GM12872 (cell line): ENCODE data around the gene MT1G.

Experiments used
- CTCF ChIP-seq: IDR thresholded peaks from 3 replicates; pipeline ENCODE4 v1.5.1; 2011; ENCODE audit warnings: low read depth, mild to moderate bottlenecking, low read length, moderate library complexity; ENCODE audit not compliant: insufficient read depth

MT1G gene

GRCh38 chr16:56708525-56709442 is 40.9 kb upstream of the MT1G start:
- TF ChIP-seq CTCF, result no peak

- no peak for TF ChIP-seq CTCF
These were observed 35.0 kb upstream of the MT1G start for GRCh38 chr16:56702836-56703235.

- no peak for TF ChIP-seq CTCF
These were observed 33.7 kb upstream of the MT1G start for GRCh38 chr16:56701534-56701933.

GRCh38 chr16:56700631-56701030 is 32.8 kb upstream of the MT1G start:
- TF ChIP-seq CTCF, result no peak

GRCh38 chr16:56700195-56700594 is 32.3 kb upstream of the MT1G start:
- no peak for TF ChIP-seq CTCF

- TF ChIP-seq CTCF, result no peak
These were observed 29.7 kb upstream of the MT1G start for GRCh38 chr16:56697456-56698155.

GRCh38 chr16:56695246-56695645 is 27.4 kb upstream of the MT1G start:
- no peak for TF ChIP-seq CTCF
